Lower leg skin (tissue), 4 donors: ENCODE data around the gene RNF40. TPM values are rescaled to one million over a fixed set of nuclear protein-coding genes. Genes with fewer than 3 reads are reported as not detected.

Source experiments
- DNase-seq, 2 donors: peaks; one replicate each; pipeline ENCODE4 v3.0.0-alpha.2; 2019; ENCODE audit warnings: low spot score in 2 of 2
- H3K4me3 ChIP-seq: fragments of 200-600 bp; sonication (generic); 2 replicates; pipeline ENCODE4 v1.5.1; 2017; ENCODE audit warnings: mild to moderate bottlenecking, low read depth; ENCODE audit not compliant: poor library complexity, severe bottlenecking
- POLR2A ChIP-seq, 2 donors: fragments of 450-650 bp; IDR thresholded peaks; one replicate each; pipeline ENCODE4 v1.6.1; 2016 to 2017; ENCODE audit warnings: antibody characterized with exemption in 2 of 2, mild to moderate bottlenecking in 1 of 2, moderate library complexity in 1 of 2
- WGBS, 2 donors: methylation state at CpG; one replicate each; pipeline ENCODE4 v1.1.5; 2018; 5-methylcytosine and 5-hydroxymethylcytosine counted together
- intact Hi-C: fragments of 100-400 bp; cut with DNase I; formaldehyde crosslinking; loops from one replicate; pipeline ENCODE4 v1.15.0; 2023; ENCODE audit warnings: low total_unique reads
- total RNA-seq, 4 donors: library from RNA; depleted of rRNA; stranded (reverse); fragments of >200 nt; gene quantifications; one replicate each; pipeline ENCODE4 v1.1.0, GENCODE V29; 2016
- TF ChIP-seq, protein P1 (sequence below), 3 donors: fragments of 450-650 bp; IDR thresholded peaks; one replicate each; pipeline ENCODE4 v1.5.1; 2016; ENCODE audit warnings: antibody characterized with exemption in 3 of 3, mild to moderate bottlenecking in 3 of 3, moderate library complexity in 2 of 3

The RNF40 gene
- total RNA-seq, 4 donors from 2014 or later: 82.2 to 112 (median 92.9) TPM

DNA sequence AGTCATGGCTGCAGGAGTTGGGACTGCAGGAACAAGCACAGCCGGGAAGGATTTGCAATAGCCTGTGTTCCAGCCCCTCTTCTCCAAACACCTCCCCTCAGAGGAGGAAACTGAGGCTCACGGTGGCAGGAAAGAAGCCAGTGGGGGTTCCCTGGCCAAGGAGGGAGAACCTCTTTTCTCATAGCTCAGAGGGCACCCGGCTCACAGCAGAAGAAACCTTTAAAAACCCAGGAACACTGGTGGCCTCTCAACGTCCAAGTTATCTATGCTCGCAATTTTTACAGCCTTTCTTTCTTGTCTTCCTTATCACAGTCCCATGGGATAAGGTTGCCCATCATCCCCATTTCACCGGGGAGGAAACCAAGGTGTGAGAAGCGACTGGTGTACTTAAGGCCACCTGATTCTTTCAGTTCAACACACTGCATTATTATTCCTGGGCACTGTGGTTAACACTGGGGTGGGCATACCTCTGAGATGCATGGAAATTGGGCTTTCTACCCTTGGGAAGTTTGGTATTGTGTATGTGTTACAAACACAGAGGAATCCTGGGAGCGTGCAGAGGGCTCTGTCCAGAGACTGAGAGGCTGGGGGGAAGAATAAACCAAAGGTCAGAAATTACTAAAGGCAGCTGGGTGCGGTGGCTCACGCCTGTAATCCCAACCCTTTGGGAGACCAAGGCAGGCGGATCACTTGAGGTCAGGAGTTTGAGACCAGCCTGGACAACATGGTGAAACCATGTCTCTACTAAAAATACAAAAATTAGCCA, 25.7 kb downstream of the RNF40 start:
- no peak for TF ChIP-seq POLR2A (IDR thresholded peaks at IDR 0.05)
- TF ChIP-seq, protein P1, sequence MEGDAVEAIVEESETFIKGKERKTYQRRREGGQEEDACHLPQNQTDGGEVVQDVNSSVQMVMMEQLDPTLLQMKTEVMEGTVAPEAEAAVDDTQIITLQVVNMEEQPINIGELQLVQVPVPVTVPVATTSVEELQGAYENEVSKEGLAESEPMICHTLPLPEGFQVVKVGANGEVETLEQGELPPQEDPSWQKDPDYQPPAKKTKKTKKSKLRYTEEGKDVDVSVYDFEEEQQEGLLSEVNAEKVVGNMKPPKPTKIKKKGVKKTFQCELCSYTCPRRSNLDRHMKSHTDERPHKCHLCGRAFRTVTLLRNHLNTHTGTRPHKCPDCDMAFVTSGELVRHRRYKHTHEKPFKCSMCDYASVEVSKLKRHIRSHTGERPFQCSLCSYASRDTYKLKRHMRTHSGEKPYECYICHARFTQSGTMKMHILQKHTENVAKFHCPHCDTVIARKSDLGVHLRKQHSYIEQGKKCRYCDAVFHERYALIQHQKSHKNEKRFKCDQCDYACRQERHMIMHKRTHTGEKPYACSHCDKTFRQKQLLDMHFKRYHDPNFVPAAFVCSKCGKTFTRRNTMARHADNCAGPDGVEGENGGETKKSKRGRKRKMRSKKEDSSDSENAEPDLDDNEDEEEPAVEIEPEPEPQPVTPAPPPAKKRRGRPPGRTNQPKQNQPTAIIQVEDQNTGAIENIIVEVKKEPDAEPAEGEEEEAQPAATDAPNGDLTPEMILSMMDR (IDR thresholded peaks at IDR 0.05): no peak
- H3K4me3 ChIP-seq: peak overlapping the region; percentile 88
- DNase-seq: no peak
- intact Hi-C loops: no loop called here
- WGBS, 2 donors: 42 to 45% methylated on average over 11 of the region's 11 CpGs

DNA sequence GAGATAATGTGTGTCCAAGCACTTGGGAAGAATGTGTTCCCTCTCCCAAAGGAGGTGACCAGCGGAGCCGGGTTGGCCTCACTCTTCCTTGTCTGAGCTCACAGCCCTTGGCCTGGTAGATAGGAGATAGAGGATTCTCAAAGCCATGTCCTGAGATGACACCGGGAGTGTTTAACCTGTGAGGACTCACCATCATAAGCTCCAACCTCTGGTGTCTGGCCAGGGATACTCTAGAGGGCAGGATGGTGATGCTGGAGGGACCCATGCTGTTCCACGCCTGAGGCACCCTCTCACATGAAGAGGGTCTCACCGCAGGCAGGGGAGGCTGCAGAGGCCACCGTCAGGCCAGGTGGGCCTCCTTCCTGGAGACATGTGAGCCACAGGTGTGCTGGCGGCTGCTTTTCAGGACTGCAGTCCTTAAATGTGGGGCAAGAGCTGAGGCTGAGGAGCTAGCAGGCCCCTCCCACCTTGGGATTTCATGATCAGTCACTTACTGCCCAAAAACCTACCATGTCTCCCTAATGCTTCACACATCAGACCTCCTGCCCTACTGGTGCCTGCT, 31.5 kb downstream of the RNF40 start:
- no peak overlapping the region for H3K4me3 ChIP-seq
- no peak for DNase-seq
- TF ChIP-seq, protein P1 (IDR thresholded peaks at IDR 0.05): no peak
- no peak for TF ChIP-seq POLR2A (IDR thresholded peaks at IDR 0.05)
- intact Hi-C loops: no loop called here
- 89 to 90% methylated on average over 7 of the region's 7 CpGs for WGBS, 2 donors

DNA sequence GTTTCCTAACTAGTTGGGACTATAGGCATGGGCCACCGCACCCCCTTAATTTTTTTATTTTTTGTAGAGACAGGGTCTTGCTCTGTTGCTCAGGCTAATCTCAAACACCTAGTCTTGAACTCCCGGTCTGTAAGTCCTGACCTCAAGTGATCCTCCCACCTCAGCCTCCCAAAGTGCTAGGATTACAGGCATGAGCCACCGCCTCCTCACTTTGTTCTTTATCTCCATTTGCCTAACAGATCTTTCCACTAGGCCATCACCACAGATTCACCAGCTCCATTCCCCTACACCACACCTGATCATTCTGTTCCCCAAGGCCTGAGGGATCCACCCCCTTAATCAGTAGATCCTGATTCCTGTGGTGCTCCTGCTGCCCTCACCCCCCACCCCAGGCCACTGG, 32.5 kb downstream of the RNF40 start:
- intact Hi-C loops: no loop called here
- 88 to 99% methylated on average over 3 of the region's 3 CpGs for WGBS, 2 donors
- TF ChIP-seq, protein P1 (IDR thresholded peaks at IDR 0.05): no peak
- TF ChIP-seq POLR2A (IDR thresholded peaks at IDR 0.05): no peak
- DNase-seq: no peak
- no peak overlapping the region for H3K4me3 ChIP-seq

DNA sequence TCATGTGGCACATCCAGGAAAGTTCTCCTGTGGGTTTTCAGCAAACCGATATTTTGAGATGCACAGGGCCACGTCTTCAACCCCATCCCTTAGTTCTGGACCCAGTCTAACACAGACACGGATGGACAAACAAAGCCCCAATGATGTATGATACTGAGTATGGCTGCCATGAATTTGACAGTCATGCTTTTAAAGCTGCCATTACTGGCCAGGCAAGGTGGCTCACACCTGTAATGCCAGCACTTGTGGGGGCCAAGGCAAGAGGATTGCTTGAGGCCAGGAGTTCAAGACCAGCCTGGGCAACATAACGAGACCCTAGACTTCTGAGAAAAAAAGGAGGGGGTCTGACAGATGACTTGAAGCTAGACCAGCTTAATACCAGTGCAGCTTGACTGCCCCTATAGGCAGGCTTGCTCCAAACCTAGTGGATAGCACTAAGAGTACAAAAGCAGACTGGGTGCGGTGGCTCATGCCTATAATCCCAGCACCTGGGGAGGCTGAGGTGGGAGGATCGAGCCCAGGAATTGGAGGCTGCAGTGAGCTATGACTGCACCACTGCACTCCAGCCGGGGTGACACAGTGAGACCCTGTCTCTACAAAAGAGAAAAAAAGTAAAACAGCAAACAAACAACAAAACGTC, 35.7 kb downstream of the RNF40 start:
- no peak for TF ChIP-seq POLR2A (IDR thresholded peaks at IDR 0.05)
- TF ChIP-seq, protein P1 (IDR thresholded peaks at IDR 0.05): no peak
- DNase-seq: no peak
- intact Hi-C loops: no loop called here
- 74 to 76% methylated on average over 8 of the region's 8 CpGs for WGBS, 2 donors
- H3K4me3 ChIP-seq: no peak overlapping the region

DNA sequence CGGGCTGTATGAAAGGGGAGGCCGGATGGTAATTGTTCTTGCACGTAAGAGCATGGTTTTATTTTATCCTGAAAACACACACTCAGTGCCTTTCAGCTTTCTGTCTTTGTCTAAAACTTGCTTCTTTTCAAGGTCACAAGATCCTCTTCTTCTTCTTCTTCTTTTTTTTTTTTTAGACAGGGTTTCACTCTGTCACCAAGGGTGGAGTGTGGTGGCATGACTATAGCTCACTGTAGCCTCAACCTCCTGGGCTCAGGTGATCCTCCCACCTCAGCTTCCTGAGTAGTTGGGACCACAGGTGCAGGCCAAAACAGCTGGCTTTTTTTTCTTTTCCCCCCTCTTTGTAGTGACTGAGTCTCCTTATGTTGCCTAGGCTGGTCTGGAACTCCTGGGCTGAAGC, 40.8 kb downstream of the RNF40 start:
- no peak for DNase-seq
- TF ChIP-seq, protein P1 (IDR thresholded peaks at IDR 0.05): no peak
- TF ChIP-seq POLR2A (IDR thresholded peaks at IDR 0.05): no peak
- intact Hi-C loops: no loop called here
- no peak overlapping the region for H3K4me3 ChIP-seq
- 59 to 65% methylated on average over 3 of the region's 3 CpGs for WGBS, 2 donors
